ENCODE results near the gene C2. TPM values are rescaled to one million over a fixed set of nuclear protein-coding genes. Genes with fewer than 3 reads are reported as not detected.
"Not testable (repeated sequence)": the region's sequence is repeated elsewhere in the genome, so short reads cannot be mapped to it uniquely, and the experiment has no call there.

C2 gene
- total RNA-seq, 2 donors from 2014 or later, result 2.1 TPM; not detected in 1

DNA sequence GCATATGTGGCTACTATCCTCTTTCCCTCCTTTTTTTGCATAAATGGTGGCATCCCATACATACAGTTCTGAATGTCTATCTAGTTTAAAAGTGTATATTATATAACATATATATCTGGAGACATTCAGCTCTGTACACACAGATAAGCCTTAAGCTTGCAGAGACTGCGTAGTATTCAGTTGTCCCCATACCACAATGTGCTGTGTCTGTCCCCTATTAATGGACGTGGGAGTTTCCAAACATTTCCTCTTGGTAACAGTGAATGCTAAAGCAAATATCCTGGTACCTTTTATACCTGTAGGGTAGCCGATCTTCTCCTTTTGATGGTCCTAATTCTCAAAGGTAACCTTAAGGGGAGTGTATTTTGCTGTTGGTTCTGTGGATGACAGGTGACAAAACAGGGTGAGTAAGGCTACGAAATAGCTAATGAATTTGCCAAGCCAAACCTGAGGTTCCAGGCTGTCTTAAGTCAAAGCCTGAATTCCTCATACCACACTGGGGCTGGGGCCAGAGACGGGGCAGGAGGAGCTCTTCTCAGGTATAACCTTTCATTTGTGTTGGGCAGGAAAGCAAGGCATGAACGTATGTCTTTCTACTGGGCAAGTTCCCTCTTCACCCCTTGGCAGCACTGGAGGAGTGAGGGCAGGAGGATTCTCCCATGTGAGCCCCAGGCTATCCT is 7.8 kb upstream of the C2 start:
- H3K9me3 ChIP-seq (ENCODE audit: control insufficient read depth, low read length, poor library complexity, severe bottlenecking), result no peaks in the 10 kb centered on the region
- H3K27ac Mint-ChIP-seq, result no peak overlapping the region
- no peak overlapping the region for H3K4me3 Mint-ChIP-seq
- no peak for DNase-seq
- no peak for ATAC-seq
- peaks cover 13% of the 10 kb centered on the region for H3K27me3 Mint-ChIP-seq
- H3K4me1 Mint-ChIP-seq, result peaks cover 3% of the 10 kb centered on the region
- peaks cover 6% of the 10 kb centered on the region for H3K36me3 Mint-ChIP-seq (ENCODE audit: low read depth)

DNA sequence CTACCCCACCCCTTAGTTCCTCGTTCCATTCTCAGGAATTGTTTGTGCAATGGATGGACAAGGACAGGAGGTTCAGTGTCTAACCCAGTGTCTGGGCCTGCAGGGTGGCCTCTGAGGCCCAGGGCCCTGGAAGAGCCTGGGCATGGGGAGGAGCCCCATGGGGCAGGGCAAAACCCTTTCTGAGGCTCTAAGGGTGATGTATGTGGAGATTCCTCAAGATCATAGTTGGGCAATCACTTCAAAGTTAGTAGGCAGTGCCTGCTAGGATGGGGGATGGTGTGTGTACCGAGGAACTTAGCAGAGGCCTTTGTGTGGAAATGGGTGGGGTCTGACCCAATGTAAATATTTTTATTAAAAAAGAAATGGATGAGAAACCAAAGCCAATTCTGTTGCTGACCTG is 6.7 kb upstream of the C2 start:
- DNase-seq (no peak), ATAC-seq (no peak)
- H3K27me3 Mint-ChIP-seq, result peaks cover 3% of the 10 kb centered on the region
- no peaks in the 10 kb centered on the region for H3K4me1 Mint-ChIP-seq
- peaks cover 2% of the 10 kb centered on the region for H3K36me3 Mint-ChIP-seq (ENCODE audit: low read depth)
- no peak overlapping the region for H3K4me3 Mint-ChIP-seq
- no peak overlapping the region for H3K27ac Mint-ChIP-seq
- H3K9me3 ChIP-seq (ENCODE audit: control insufficient read depth, low read length, poor library complexity, severe bottlenecking), result no peaks in the 10 kb centered on the region

DNA sequence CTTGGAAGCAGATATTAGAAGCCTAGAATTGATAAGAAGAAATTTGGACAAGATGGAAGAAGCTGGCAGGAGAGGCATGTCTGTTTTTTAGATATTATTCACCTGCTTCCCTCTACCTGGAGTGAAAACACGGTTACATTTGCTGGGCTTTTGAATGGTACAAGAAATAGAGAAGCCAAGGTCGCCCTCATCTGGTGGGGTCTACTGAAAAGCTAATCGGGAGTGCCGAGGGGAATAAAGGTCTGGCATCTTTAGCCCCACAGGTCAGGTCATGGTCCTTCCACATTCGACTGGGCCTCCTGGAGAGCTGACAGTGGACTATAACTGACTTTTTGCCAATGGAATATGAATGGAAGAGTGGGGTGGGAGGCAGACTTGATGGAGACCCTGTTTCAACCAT is 4.6 kb upstream of the C2 start:
- no peaks in the 10 kb centered on the region for H3K9me3 ChIP-seq (ENCODE audit: control insufficient read depth, low read length, poor library complexity, severe bottlenecking)
- Mint-ChIP-seq H3K4me3 (no peak overlapping the region), H3K27me3 (no peaks in the 10 kb centered on the region), H3K36me3 (ENCODE audit: low read depth) (no peaks in the 10 kb centered on the region), H3K27ac (no peak overlapping the region), H3K4me1 (no peaks in the 10 kb centered on the region)
- DNase-seq, result no peak
- no peak for ATAC-seq

DNA sequence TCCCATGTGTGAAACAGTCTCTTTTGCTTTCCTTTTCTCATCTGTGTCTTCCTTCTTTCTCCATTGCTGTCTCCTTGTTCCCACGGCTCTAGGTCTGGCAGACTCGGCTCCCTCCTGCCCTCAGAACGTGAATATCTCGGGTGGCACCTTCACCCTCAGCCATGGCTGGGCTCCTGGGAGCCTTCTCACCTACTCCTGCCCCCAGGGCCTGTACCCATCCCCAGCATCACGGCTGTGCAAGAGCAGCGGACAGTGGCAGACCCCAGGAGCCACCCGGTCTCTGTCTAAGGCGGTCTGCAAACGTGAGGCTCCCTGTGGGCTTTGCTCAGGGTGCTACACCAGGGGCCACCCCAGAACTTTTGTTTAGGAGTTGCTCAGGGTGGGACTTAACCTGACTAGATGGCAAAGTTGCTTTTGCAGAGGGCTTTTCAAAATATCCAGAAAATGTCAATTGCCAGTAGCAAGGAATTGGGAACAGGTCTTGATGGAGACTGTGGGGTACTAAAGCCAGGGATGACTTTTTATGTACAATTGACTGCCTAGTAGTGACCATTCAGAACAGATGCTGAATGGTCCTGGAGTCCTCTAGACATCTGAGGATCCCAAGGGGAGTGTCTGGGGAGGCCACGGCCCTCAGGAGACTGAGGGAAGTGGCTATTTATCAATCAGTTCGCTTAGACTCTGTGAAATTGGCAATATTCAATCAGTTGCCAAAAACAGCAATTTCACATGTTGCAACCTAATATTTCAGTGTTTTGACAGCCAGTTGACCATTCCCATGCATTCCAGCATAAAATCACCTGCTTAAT is 550 bp downstream of the C2 start:
- Mint-ChIP-seq H3K27me3 (peaks cover 5% of the 10 kb centered on the region), H3K4me1 (no peaks in the 10 kb centered on the region), H3K36me3 (ENCODE audit: low read depth) (no peaks in the 10 kb centered on the region), H3K27ac (no peak overlapping the region), H3K4me3 (no peak overlapping the region)
- ATAC-seq (no peak), DNase-seq (no peak)
- no peaks in the 10 kb centered on the region for H3K9me3 ChIP-seq (ENCODE audit: control insufficient read depth, low read length, poor library complexity, severe bottlenecking)

DNA sequence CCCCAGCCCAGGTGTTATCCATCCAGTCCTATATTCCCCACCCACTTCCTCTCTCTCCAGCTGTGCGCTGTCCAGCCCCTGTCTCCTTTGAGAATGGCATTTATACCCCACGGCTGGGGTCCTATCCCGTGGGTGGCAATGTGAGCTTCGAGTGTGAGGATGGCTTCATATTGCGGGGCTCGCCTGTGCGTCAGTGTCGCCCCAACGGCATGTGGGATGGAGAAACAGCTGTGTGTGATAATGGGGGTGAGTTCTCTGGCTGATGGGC is 1.1 kb downstream of the C2 start:
- no peak overlapping the region for H3K27ac Mint-ChIP-seq
- H3K4me1 Mint-ChIP-seq, result no peaks in the 10 kb centered on the region
- no peaks in the 10 kb centered on the region for H3K36me3 Mint-ChIP-seq (ENCODE audit: low read depth)
- peaks cover 5% of the 10 kb centered on the region for H3K27me3 Mint-ChIP-seq
- H3K4me3 Mint-ChIP-seq, result no peak overlapping the region
- H3K9me3 ChIP-seq (ENCODE audit: control insufficient read depth, low read length, poor library complexity, severe bottlenecking), result no peaks in the 10 kb centered on the region
- ATAC-seq (no peak), DNase-seq (no peak)

DNA sequence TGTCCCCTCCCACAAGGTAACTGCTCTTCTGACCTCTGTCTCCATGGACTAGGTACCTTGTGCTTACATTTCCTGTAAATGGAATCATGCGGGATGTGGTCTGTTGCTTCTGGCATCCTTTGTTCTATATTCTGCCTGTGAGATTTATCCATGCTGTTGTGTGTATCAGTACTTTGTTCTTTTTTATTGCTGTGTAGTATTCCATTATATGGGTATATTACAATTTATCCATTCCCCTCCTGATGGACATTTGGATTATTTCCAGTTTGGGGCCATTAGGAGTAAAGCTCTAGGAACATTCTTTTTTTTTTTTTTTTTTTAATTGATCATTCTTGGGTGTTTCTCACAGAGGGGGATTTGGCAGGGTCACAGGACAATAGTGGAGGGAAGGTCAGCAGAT is 3.4 kb downstream of the C2 start:
- Mint-ChIP-seq H3K4me1 (no peaks in the 10 kb centered on the region), H3K27me3 (peaks cover 5% of the 10 kb centered on the region), H3K4me3 (no peak overlapping the region), H3K27ac (no peak overlapping the region), H3K36me3 (ENCODE audit: low read depth) (no peaks in the 10 kb centered on the region)
- no peaks in the 10 kb centered on the region for H3K9me3 ChIP-seq (ENCODE audit: control insufficient read depth, low read length, poor library complexity, severe bottlenecking)
- ATAC-seq (no peak), DNase-seq (no peak)

DNA sequence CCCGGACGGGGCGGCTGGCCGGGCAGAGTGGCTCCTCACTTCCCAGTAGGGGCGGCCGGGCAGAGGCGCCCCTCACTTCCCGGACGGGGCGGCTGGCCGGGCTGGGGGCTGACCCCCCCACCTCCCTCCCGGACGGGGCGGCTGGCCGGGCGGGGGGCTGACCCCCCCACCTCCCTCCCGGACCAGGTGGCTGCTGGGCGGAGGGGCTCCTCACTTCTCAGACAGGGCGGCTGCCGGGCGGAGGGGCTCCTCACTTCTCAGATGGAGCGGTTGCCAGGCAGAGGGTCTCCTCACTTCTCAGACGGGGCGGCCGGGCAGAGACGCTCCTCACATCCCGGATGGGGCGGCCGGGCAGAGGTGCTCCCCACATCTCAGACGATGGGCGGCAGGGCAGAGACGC is 4.6 kb downstream of the C2 start:
- H3K4me1 Mint-ChIP-seq; H3K27me3 Mint-ChIP-seq; H3K9me3 ChIP-seq (ENCODE audit: control insufficient read depth, low read length, poor library complexity, severe bottlenecking); DNase-seq; H3K27ac Mint-ChIP-seq; ATAC-seq; H3K36me3 Mint-ChIP-seq (ENCODE audit: low read depth); H3K4me3 Mint-ChIP-seq: not testable (repeated sequence)

DNA sequence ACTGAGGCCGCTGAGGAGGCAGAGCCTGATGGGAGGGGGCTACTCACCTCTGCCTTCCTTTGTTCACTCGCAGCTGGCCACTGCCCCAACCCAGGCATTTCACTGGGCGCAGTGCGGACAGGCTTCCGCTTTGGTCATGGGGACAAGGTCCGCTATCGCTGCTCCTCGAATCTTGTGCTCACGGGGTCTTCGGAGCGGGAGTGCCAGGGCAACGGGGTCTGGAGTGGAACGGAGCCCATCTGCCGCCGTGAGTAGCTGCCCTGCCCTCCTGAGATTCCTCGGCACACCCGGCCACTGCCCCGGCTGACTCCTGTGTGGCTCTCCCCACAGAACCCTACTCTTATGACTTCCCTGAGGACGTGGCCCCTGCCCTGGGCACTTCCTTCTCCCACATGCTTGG is 6.0 kb downstream of the C2 start:
- DNase-seq (no peak), ATAC-seq (no peak)
- H3K9me3 ChIP-seq (ENCODE audit: control insufficient read depth, low read length, poor library complexity, severe bottlenecking), result no peaks in the 10 kb centered on the region
- Mint-ChIP-seq H3K27ac (no peak overlapping the region), H3K36me3 (ENCODE audit: low read depth) (no peaks in the 10 kb centered on the region), H3K4me3 (no peak overlapping the region), H3K27me3 (peaks cover 5% of the 10 kb centered on the region), H3K4me1 (no peaks in the 10 kb centered on the region)

DNA sequence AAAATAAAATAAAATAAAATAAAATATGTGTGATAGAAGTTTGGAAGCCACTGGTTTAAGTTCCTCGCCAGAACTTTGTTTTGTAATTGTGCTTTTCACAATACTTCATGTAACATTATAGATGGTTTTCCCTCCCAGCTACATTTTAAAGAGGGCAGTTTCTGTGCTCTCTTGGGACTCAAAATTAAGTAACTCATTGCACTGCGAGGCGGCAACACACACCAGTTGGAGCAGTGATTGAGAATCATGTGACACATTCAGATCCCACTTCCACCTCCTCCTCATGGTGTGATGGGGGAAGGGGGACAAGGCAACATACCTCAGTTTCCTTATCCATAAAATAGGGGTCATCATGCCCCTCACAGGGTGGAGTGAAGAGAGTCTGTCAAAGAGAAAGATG is 7.5 kb downstream of the C2 start:
- Mint-ChIP-seq H3K4me1 (no peaks in the 10 kb centered on the region), H3K27ac (no peak overlapping the region), H3K27me3 (peaks cover 5% of the 10 kb centered on the region), H3K36me3 (ENCODE audit: low read depth) (no peaks in the 10 kb centered on the region), H3K4me3 (no peak overlapping the region)
- no peak for DNase-seq
- H3K9me3 ChIP-seq (ENCODE audit: control insufficient read depth, low read length, poor library complexity, severe bottlenecking), result no peaks in the 10 kb centered on the region
- no peak for ATAC-seq

DNA sequence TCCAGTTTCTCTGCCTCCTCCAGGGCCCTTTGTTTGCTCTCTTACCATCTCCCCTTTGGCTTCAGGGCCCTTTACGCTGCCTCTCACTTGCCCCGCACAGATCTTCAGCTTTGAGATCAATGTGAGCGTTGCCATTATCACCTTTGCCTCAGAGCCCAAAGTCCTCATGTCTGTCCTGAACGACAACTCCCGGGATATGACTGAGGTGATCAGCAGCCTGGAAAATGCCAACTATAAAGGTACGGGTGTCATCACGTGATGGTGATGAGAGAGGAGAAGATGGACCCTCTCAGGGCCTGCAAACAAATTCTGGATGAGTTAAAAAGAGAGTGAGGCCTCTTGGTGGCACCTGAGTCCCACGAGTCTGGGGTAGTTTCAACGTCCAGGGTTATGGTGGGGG is 8.3 kb downstream of the C2 start:
- Mint-ChIP-seq H3K36me3 (ENCODE audit: low read depth) (no peaks in the 10 kb centered on the region), H3K27me3 (peaks cover 6% of the 10 kb centered on the region), H3K27ac (no peak overlapping the region), H3K4me3 (no peak overlapping the region), H3K4me1 (no peaks in the 10 kb centered on the region)
- ATAC-seq (no peak), DNase-seq (no peak)
- H3K9me3 ChIP-seq (ENCODE audit: control insufficient read depth, low read length, poor library complexity, severe bottlenecking), result no peaks in the 10 kb centered on the region

DNA sequence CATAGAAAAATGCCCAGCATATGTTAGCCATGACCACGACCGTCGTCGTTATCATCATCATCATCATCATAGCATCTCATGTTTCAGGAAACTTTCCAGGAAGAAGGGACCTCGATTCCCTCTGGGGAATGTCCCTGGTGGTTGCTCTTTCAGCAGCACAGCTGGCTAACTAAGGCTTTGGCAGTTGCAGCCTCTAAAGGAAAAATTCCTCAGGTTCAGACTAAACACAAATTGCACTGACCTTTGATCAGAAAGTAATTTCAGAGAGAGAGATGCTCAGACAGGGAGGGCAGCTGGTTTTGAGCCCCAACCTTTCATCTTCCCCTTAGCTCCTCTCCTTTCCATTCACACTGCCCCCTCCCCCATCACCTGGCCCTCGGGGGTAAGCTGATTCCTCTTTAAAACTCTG is 12.7 kb downstream of the C2 start:
- no peak overlapping the region for H3K4me3 Mint-ChIP-seq
- DNase-seq (no peak), ATAC-seq (no peak)
- no peaks in the 10 kb centered on the region for H3K9me3 ChIP-seq (ENCODE audit: control insufficient read depth, low read length, poor library complexity, severe bottlenecking)
- H3K27ac Mint-ChIP-seq, result no peak overlapping the region
- no peaks in the 10 kb centered on the region for H3K36me3 Mint-ChIP-seq (ENCODE audit: low read depth)
- H3K4me1 Mint-ChIP-seq, result no peaks in the 10 kb centered on the region
- peaks cover 39% of the 10 kb centered on the region for H3K27me3 Mint-ChIP-seq

DNA sequence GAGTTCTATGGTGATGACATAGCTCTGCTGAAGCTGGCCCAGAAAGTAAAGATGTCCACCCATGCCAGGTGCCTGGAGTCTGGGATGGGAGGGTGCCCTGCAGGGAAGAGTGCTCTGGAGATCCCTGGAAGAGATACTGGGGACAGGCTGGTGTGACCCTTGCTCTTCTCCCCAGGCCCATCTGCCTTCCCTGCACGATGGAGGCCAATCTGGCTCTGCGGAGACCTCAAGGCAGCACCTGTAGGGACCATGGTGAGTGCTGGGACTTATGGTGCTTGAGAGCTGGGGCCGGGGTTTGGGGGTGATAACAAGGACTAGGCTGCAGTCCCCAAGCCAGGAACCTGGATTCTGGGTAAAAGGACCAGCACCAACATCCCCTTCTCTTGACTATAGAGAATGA is 16.2 kb downstream of the C2 start:
- no peak overlapping the region for H3K4me3 Mint-ChIP-seq
- no peak for DNase-seq
- H3K27me3 Mint-ChIP-seq, result peaks cover 44% of the 10 kb centered on the region
- no peak overlapping the region for H3K27ac Mint-ChIP-seq
- no peaks in the 10 kb centered on the region for H3K9me3 ChIP-seq (ENCODE audit: control insufficient read depth, low read length, poor library complexity, severe bottlenecking)
- peaks cover 8% of the 10 kb centered on the region for H3K4me1 Mint-ChIP-seq
- no peak for ATAC-seq
- H3K36me3 Mint-ChIP-seq (ENCODE audit: low read depth), result no peaks in the 10 kb centered on the region

DNA sequence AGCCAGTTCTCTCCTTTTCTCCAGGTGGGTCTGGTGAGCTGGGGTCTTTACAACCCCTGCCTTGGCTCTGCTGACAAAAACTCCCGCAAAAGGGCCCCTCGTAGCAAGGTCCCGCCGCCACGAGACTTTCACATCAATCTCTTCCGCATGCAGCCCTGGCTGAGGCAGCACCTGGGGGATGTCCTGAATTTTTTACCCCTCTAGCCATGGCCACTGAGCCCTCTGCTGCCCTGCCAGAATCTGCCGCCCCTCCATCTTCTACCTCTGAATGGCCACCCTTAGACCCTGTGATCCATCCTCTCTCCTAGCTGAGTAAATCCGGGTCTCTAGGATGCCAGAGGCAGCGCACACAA is 17.6 kb downstream of the C2 start:
- no peak overlapping the region for H3K27ac Mint-ChIP-seq
- peaks cover 8% of the 10 kb centered on the region for H3K4me1 Mint-ChIP-seq
- no peaks in the 10 kb centered on the region for H3K9me3 ChIP-seq (ENCODE audit: control insufficient read depth, low read length, poor library complexity, severe bottlenecking)
- ATAC-seq, result no peak
- H3K36me3 Mint-ChIP-seq (ENCODE audit: low read depth), result no peaks in the 10 kb centered on the region
- no peak for DNase-seq
- peaks cover 44% of the 10 kb centered on the region for H3K27me3 Mint-ChIP-seq
- H3K4me3 Mint-ChIP-seq, result no peak overlapping the region

Data from T-helper 17 cell (primary cell).